ENCODE data around the gene ADCK2. TPM values are rescaled to one million over a fixed set of nuclear protein-coding genes. Genes with fewer than 3 reads are reported as not detected.

Gene ADCK2
- total RNA-seq, 4 donors from 2014 or later: 19.7 to 27.2 (median 23.3) TPM

GRCh38 chr7:140677496-140677895 lies 4.8 kb downstream of the ADCK2 start:
- in situ Hi-C loops (cut with MboI; ENCODE audit: low sequenced_read_pairs in 4 of 4): loop anchor here in 3 of 4 donors (25.0 kb wide), 1 partner anchor 335 kb away; the partner anchor contains the start of gene MRPS33 (in 3 of the 3)
- Histone ChIP-seq H3K36me3 (peaks cover 0 to 31% of the 10 kb centered on the region in 2 donors), H3K9me3 (no peaks in the 10 kb centered on the region), H3K4me1 (peaks cover 16 to 19% of the 10 kb centered on the region in 2 donors), H3K4me3 (no peak overlapping the region), H3K27me3 (no peaks in the 10 kb centered on the region), H3K27ac (no peak overlapping the region)
- DNase-seq: no peak
- intact Hi-C loops (cut with DNase I; ENCODE audit: low total_unique reads): loop anchor here (5.0 to 10.0 kb wide), 3 partner anchors 135 to 857 kb away; partner anchors contain the start of gene MRPS33
- no peak for ATAC-seq
- TF ChIP-seq POLR2A (IDR thresholded peaks at IDR 0.05): no peak
- TF ChIP-seq CTCF (IDR thresholded peaks at IDR 0.05 in 4 of 5, conservative IDR thresholded peaks at IDR 0.05 in 1 of 5): no peak

- H3K27me3 ChIP-seq: no peaks in the 10 kb centered on the region
- peaks cover 0 to 31% of the 10 kb centered on the region in 2 donors for H3K36me3 ChIP-seq
- no peaks in the 10 kb centered on the region for H3K9me3 ChIP-seq
- in situ Hi-C loops (cut with MboI; ENCODE audit: low sequenced_read_pairs in 4 of 4) (loop anchor here in 3 of 4 donors (25.0 kb wide), 1 partner anchor 334 kb away; the partner anchor contains the start of gene MRPS33 (in 3 of the 3)), intact Hi-C loops (cut with DNase I; ENCODE audit: low total_unique reads) (loop anchor here (5.0 to 10.0 kb wide), 3 partner anchors 134 to 857 kb away; partner anchors contain the start of gene MRPS33)
- TF ChIP-seq POLR2A (IDR thresholded peaks at IDR 0.05): no peak
- TF ChIP-seq CTCF (IDR thresholded peaks at IDR 0.05 in 4 of 5, conservative IDR thresholded peaks at IDR 0.05 in 1 of 5): no peak
- no peak overlapping the region for H3K27ac ChIP-seq
- ATAC-seq (no peak), DNase-seq (no peak)
- no peak overlapping the region for H3K4me3 ChIP-seq
- peaks cover 16 to 18% of the 10 kb centered on the region in 2 donors for H3K4me1 ChIP-seq
Measured at GRCh38 chr7:140678081-140678815, 5.5 kb downstream of the ADCK2 start.

- H3K4me1 ChIP-seq: peaks cover 13% of the 10 kb centered on the region in 2 donors
- in situ Hi-C loops (cut with MboI; ENCODE audit: low sequenced_read_pairs in 4 of 4) (loop anchor here in 3 of 4 donors (25.0 kb wide), 1 partner anchor 334 kb away; the partner anchor contains the start of gene MRPS33 (in 3 of the 3)), intact Hi-C loops (cut with DNase I; ENCODE audit: low total_unique reads) (loop anchor here (5.0 to 10.0 kb wide), 3 partner anchors 134 to 856 kb away; partner anchors contain the start of gene MRPS33)
- ATAC-seq: no peak
- DNase-seq: no peak
- no peak overlapping the region for H3K27ac ChIP-seq
- no peak overlapping the region for H3K4me3 ChIP-seq
- no peaks in the 10 kb centered on the region for H3K9me3 ChIP-seq
- H3K36me3 ChIP-seq: peaks cover 0 to 31% of the 10 kb centered on the region in 2 donors
- H3K27me3 ChIP-seq: no peaks in the 10 kb centered on the region
- TF ChIP-seq POLR2A (IDR thresholded peaks at IDR 0.05) (no peak), CTCF (IDR thresholded peaks at IDR 0.05 in 4 of 5, conservative IDR thresholded peaks at IDR 0.05 in 1 of 5) (no peak)
Measured at GRCh38 chr7:140678816-140679130, 6.0 kb downstream of the ADCK2 start.

- TF ChIP-seq CTCF (IDR thresholded peaks at IDR 0.05 in 4 of 5, conservative IDR thresholded peaks at IDR 0.05 in 1 of 5) (no peak), POLR2A (IDR thresholded peaks at IDR 0.05) (no peak)
- no peak for DNase-seq
- ATAC-seq: no peak
- no peak overlapping the region for H3K4me3 ChIP-seq
- peaks cover 9 to 10% of the 10 kb centered on the region in 2 donors for H3K4me1 ChIP-seq
- in situ Hi-C loops (cut with MboI; ENCODE audit: low sequenced_read_pairs in 4 of 4) (loop anchor here in 3 of 4 donors (25.0 kb wide), 1 partner anchor 333 kb away; the partner anchor contains the start of gene MRPS33 (in 3 of the 3)), intact Hi-C loops (cut with DNase I; ENCODE audit: low total_unique reads) (loop anchor here (5.0 to 10.0 kb wide), 3 partner anchors 133 to 856 kb away; partner anchors contain the start of gene MRPS33)
- peaks cover 0 to 31% of the 10 kb centered on the region in 2 donors for H3K36me3 ChIP-seq
- H3K27me3 ChIP-seq: no peaks in the 10 kb centered on the region
- no peak overlapping the region for H3K27ac ChIP-seq
- no peaks in the 10 kb centered on the region for H3K9me3 ChIP-seq
Measured at GRCh38 chr7:140679186-140679585, 6.4 kb downstream of the ADCK2 start.
